Activated naive CD4-positive, alpha-beta T cell treated with anti-CD3 and anti-CD28 coated beads for 36 hours (primary cell): ENCODE results near the gene PCSK5. TPM values are rescaled to one million over a fixed set of nuclear protein-coding genes. Genes with fewer than 3 reads are reported as not detected.
A peak's percentile ranks its signal among the peaks of the same experiment; 100 is the strongest.

Source experiments
- CTCF ChIA-PET: fragments of 350-600 bp; sonication (Branson Sonifier 250); formaldehyde crosslinking; loops from one replicate; lab custom pipeline; 2021; ENCODE audit warnings: antibody characterized with exemption; lab: Charles Lee
- DNase-seq: peaks from one replicate; pipeline ENCODE4 v3.0.0-alpha.2; 2020
- H3K27ac Mint-ChIP-seq: one replicate; pipeline ENCODE4 v1.8.0; 2021; ENCODE audit warnings: mild to moderate bottlenecking, mixed read lengths
- H3K27me3 Mint-ChIP-seq: one replicate; pipeline ENCODE4 v1.8.0; 2021; ENCODE audit warnings: low read depth, mixed read lengths
- H3K36me3 Mint-ChIP-seq: one replicate; pipeline ENCODE4 v1.8.0; 2021; ENCODE audit warnings: low read depth, mixed read lengths
- H3K4me1 Mint-ChIP-seq: one replicate; pipeline ENCODE4 v1.8.0; 2021; ENCODE audit warnings: low read depth, mixed read lengths
- H3K4me3 Mint-ChIP-seq: one replicate; pipeline ENCODE4 v1.8.0; 2021; ENCODE audit warnings: mild to moderate bottlenecking, moderate library complexity, mixed read lengths
- H3K9me3 Mint-ChIP-seq: one replicate; pipeline ENCODE4 v1.8.0; 2021; ENCODE audit warnings: mixed read lengths
- intact Hi-C: fragments of 100-400 bp; cut with micrococcal nuclease; formaldehyde crosslinking; loops from one replicate; pipeline ENCODE4 v1.15.1; 2023
- total RNA-seq, 2 experiments: library from RNA; stranded (reverse); gene quantifications; one replicate each; pipeline ENCODE4 v1.2.3, GENCODE V29; 2021

PCSK5 gene
- total RNA-seq, 2 experiments from 2014 or later, result 5.7 to 6.0 TPM

DNA sequence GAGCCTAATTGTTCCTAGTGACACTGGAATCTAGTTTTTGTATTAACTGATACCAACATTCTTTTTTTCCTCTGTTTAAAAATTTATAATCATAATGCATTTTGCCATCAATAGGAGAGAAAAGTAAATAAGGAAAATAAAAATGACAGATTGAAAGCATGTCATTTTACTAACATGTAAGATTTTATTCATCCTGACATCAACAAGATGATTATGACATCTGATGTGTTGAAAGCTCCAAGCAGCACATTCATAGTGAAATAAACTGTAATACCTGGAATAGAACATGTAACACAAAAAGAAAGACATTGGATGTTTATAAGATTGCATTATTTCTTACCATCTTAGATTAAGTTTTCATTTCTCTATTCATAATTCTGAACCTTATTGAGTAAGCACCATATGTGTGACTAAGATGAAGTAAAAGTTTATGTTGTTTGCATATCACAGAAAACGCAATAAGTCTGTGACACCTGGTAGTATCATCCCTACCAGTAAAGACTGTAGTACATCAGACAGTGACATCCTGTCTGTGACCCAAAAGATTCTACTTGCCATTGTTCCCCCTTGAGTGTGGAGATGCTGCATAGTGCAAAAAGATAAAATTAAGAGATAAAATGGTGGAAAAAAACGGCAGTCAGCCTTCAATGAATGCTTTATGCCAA lies 225.6 kb downstream of the PCSK5 start:
- no peak overlapping the region for H3K4me3 Mint-ChIP-seq
- CTCF ChIA-PET, result no interaction called here
- intact Hi-C loops, result loop anchor here (1.0 to 2.0 kb wide), 5 partner anchors 65 to 225 kb away; partner anchors contain the start of gene PCSK5

GRCh38 chr9:76116913-76117312 lies 226.4 kb downstream of the PCSK5 start:
- DNase-seq, result peak; percentile 53
- H3K4me1 Mint-ChIP-seq, result peaks cover 24% of the 10 kb centered on the region
- peak overlapping the region; percentile 70 for H3K27ac Mint-ChIP-seq
- H3K27me3 Mint-ChIP-seq, result no peaks in the 10 kb centered on the region
- no peaks in the 10 kb centered on the region for H3K9me3 Mint-ChIP-seq
- CTCF ChIA-PET, result no interaction called here
- H3K36me3 Mint-ChIP-seq, result peaks cover 13% of the 10 kb centered on the region
- no peak overlapping the region for H3K4me3 Mint-ChIP-seq
- intact Hi-C loops, result loop anchor here (1.0 to 2.0 kb wide), 5 partner anchors 64 to 226 kb away; partner anchors contain the start of gene PCSK5

More for the DNA sequence above, 225.6 kb downstream of the PCSK5 start:
- H3K27ac Mint-ChIP-seq, result peak overlapping the region; percentile 70
- no peaks in the 10 kb centered on the region for H3K27me3 Mint-ChIP-seq
- peaks cover 25% of the 10 kb centered on the region for H3K4me1 Mint-ChIP-seq
- peak; percentile 6 for DNase-seq
- H3K36me3 Mint-ChIP-seq, result peaks cover 10% of the 10 kb centered on the region
- H3K9me3 Mint-ChIP-seq, result no peaks in the 10 kb centered on the region

- intact Hi-C loops, result no loop called here
- CTCF ChIA-PET, result no interaction called here
These were observed 237.2 kb downstream of the PCSK5 start for GRCh38 chr9:76127637-76128036.

GRCh38 chr9:76135902-76136301 lies 245.4 kb downstream of the PCSK5 start:
- peaks cover 9% of the 10 kb centered on the region for H3K4me1 Mint-ChIP-seq
- CTCF ChIA-PET, result interaction anchor here (0.7 kb wide), 1 partner anchor 97 kb away, joined by 3 read pairs; no protein-coding TSS in a partner anchor
- H3K4me3 Mint-ChIP-seq, result no peak overlapping the region
- intact Hi-C loops, result no loop called here
- H3K36me3 Mint-ChIP-seq, result peaks cover 11% of the 10 kb centered on the region
- no peaks in the 10 kb centered on the region for H3K27me3 Mint-ChIP-seq
- H3K27ac Mint-ChIP-seq, result no peak overlapping the region
- no peaks in the 10 kb centered on the region for H3K9me3 Mint-ChIP-seq
- DNase-seq, result no peak

More at GRCh38 chr9:76127637-76128036, 237.2 kb downstream of the PCSK5 start:
- Mint-ChIP-seq H3K4me1 (no peaks in the 10 kb centered on the region), H3K27ac (no peak overlapping the region), H3K9me3 (no peaks in the 10 kb centered on the region), H3K36me3 (peaks cover 9% of the 10 kb centered on the region), H3K27me3 (no peaks in the 10 kb centered on the region), H3K4me3 (no peak overlapping the region)
- DNase-seq, result no peak

DNA sequence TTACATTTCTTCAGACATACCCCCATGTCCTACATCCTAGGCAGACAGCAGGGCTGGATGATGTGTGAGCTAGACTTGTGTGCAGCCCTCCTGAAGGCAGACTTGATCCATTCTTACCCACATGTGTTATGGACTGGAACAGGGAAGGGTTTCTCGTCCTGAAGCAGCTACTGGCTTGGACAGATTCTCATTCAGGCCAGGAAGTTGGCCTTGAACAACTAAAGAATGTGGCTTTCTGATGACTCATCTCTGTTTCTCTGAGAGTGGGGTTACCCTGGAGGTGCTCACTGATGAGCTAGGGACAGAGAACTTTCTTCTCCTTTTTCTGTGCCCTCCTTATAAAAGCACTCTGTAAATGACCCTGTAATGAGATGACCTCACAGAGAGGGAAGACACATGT lies 246.5 kb downstream of the PCSK5 start:
- Mint-ChIP-seq H3K4me3 (no peak overlapping the region), H3K9me3 (no peaks in the 10 kb centered on the region), H3K4me1 (peaks cover 9% of the 10 kb centered on the region), H3K36me3 (peaks cover 11% of the 10 kb centered on the region), H3K27me3 (no peaks in the 10 kb centered on the region), H3K27ac (no peak overlapping the region)
- no peak for DNase-seq
- CTCF ChIA-PET, result no interaction called here
- intact Hi-C loops, result no loop called here

GRCh38 chr9:76137931-76138330 lies 247.5 kb downstream of the PCSK5 start:
- Mint-ChIP-seq H3K27ac (no peak overlapping the region), H3K9me3 (no peaks in the 10 kb centered on the region), H3K4me3 (no peak overlapping the region), H3K27me3 (no peaks in the 10 kb centered on the region), H3K4me1 (peaks cover 9% of the 10 kb centered on the region), H3K36me3 (peaks cover 11% of the 10 kb centered on the region)
- intact Hi-C loops, result no loop called here
- CTCF ChIA-PET, result no interaction called here
- DNase-seq, result no peak

DNA sequence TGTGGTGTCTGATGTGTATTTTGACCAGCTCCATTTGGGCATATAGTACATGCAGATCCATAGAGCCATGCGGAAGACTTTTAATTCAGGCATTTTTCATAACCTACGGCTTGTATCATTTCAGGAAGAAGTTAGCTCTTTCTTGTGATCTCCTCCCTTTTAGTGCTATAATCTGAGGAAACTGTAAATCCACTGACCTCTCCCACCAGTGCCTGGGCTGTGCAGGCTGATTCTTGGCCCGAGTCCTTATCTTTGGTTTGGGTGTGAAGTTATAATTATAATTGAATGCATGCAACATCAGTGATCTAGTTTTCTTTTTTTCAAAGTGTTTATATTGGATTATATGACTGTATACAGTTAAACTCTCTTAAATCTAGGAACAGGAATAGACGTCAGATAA lies 247.9 kb downstream of the PCSK5 start:
- H3K4me1 Mint-ChIP-seq, result peaks cover 9% of the 10 kb centered on the region
- intact Hi-C loops, result no loop called here
- H3K36me3 Mint-ChIP-seq, result peaks cover 10% of the 10 kb centered on the region
- no peak overlapping the region for H3K4me3 Mint-ChIP-seq
- H3K27ac Mint-ChIP-seq, result no peak overlapping the region
- H3K9me3 Mint-ChIP-seq, result no peaks in the 10 kb centered on the region
- DNase-seq, result no peak
- CTCF ChIA-PET, result no interaction called here
- H3K27me3 Mint-ChIP-seq, result no peaks in the 10 kb centered on the region

DNA sequence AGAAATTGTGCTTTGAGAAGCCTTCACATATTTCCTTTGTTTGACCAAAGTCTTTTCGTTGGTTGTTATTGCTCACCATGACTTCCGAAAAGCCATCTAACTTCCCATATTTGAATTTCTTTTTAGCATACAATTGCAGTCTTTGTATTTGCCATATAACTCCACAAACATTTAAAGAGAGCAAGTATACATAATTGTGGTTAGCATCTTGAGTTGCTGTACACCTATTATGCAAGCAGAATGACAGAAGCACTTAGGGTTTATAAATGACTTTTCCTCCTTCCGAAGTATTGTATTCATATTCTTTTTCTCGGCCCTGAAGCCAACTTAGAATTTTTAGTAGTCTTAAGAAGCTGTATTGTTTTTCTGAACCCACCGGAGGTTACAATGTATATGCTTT lies 253.4 kb downstream of the PCSK5 start:
- H3K4me1 Mint-ChIP-seq, result no peaks in the 10 kb centered on the region
- H3K36me3 Mint-ChIP-seq, result no peaks in the 10 kb centered on the region
- H3K9me3 Mint-ChIP-seq, result no peaks in the 10 kb centered on the region
- no peak overlapping the region for H3K4me3 Mint-ChIP-seq
- no peaks in the 10 kb centered on the region for H3K27me3 Mint-ChIP-seq
- no peak overlapping the region for H3K27ac Mint-ChIP-seq
- DNase-seq, result no peak
- intact Hi-C loops, result no loop called here
- CTCF ChIA-PET, result interaction anchor here (0.6 kb wide), 1 partner anchor 342 kb away, joined by 3 read pairs; no protein-coding TSS in a partner anchor

- CTCF ChIA-PET, result no interaction called here
These were observed 259.5 kb downstream of the PCSK5 start for GRCh38 chr9:76150013-76150412.

DNA sequence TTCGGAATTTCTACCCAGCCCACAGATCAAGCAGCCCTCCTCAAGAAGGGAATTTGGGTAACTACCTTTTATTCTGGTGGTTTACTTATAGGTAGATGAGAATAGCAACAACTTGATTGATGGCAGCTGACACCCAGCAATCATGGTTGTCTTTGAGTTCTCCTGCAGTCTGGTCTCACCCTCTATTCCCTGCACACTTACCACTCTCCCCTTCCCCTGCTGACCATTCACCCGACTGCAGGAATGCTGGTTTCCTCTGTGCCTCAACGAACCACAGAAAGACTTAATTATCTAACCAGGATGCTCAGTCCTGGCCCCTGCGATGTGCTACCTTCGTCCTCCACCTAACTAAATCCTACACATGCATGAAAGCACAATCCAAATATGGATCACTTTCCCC lies 260.8 kb downstream of the PCSK5 start:
- no peak for DNase-seq
- CTCF ChIA-PET, result no interaction called here
- intact Hi-C loops, result no loop called here
- no peaks in the 10 kb centered on the region for H3K9me3 Mint-ChIP-seq
- H3K27me3 Mint-ChIP-seq, result no peaks in the 10 kb centered on the region
- no peak overlapping the region for H3K27ac Mint-ChIP-seq
- peaks cover 1% of the 10 kb centered on the region for H3K36me3 Mint-ChIP-seq
- H3K4me3 Mint-ChIP-seq, result no peak overlapping the region
- no peaks in the 10 kb centered on the region for H3K4me1 Mint-ChIP-seq

More at GRCh38 chr9:76150013-76150412, 259.5 kb downstream of the PCSK5 start:
- Mint-ChIP-seq H3K4me3 (no peak overlapping the region), H3K27ac (no peak overlapping the region), H3K27me3 (no peaks in the 10 kb centered on the region), H3K36me3 (no peaks in the 10 kb centered on the region), H3K4me1 (no peaks in the 10 kb centered on the region), H3K9me3 (no peaks in the 10 kb centered on the region)
- intact Hi-C loops, result no loop called here
- DNase-seq, result no peak

DNA sequence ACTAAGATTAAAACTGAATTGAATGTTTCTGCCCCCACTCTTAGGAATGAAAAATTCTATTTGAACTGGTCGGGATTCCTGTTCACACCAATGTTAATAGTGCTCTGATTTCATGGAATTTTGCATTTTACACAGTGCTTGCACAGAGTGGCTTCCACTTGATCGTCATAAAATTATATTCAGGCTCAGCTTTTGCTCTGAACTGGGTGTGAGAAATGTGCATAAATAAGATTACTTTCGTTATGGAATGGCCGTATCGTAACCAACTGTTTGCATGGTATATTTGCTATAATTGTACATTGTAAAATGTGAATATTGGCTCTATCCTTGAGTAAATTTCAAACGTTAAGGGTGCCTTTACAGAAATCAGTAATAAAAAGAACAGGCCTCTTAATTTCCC lies 262.9 kb downstream of the PCSK5 start:
- no peaks in the 10 kb centered on the region for H3K4me1 Mint-ChIP-seq
- no peak overlapping the region for H3K4me3 Mint-ChIP-seq
- intact Hi-C loops, result no loop called here
- H3K27ac Mint-ChIP-seq, result no peak overlapping the region
- H3K36me3 Mint-ChIP-seq, result peaks cover 10% of the 10 kb centered on the region
- no peaks in the 10 kb centered on the region for H3K27me3 Mint-ChIP-seq
- no peak for DNase-seq
- CTCF ChIA-PET, result no interaction called here
- no peaks in the 10 kb centered on the region for H3K9me3 Mint-ChIP-seq

- CTCF ChIA-PET, result no interaction called here
- no peaks in the 10 kb centered on the region for H3K9me3 Mint-ChIP-seq
- no peak for DNase-seq
- no peak overlapping the region for H3K4me3 Mint-ChIP-seq
- H3K27me3 Mint-ChIP-seq, result no peaks in the 10 kb centered on the region
- intact Hi-C loops, result no loop called here
- no peaks in the 10 kb centered on the region for H3K4me1 Mint-ChIP-seq
- H3K27ac Mint-ChIP-seq, result no peak overlapping the region
- H3K36me3 Mint-ChIP-seq, result peaks cover 14% of the 10 kb centered on the region
These were observed 263.6 kb downstream of the PCSK5 start for GRCh38 chr9:76153902-76154629.

DNA sequence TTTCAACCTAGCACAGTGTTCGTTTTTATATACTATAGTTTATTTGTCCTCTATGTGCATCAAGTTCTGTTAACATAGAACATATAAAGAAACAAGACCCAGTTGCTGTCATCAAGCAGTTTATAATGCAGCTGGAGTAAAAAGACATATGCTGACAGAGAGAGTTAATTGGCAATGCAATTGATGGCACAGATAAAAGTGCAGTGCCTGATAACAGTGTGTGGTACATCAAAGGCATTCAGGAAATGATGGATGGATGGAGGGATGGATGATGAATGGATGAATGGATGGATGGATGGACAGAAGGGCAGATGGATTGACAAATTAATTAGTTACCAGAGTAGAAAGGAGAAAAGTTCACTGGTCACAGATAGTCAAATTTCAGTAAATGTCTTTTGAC lies 264.9 kb downstream of the PCSK5 start:
- H3K27ac Mint-ChIP-seq, result no peak overlapping the region
- no peak overlapping the region for H3K4me3 Mint-ChIP-seq
- CTCF ChIA-PET, result no interaction called here
- no peaks in the 10 kb centered on the region for H3K27me3 Mint-ChIP-seq
- DNase-seq, result no peak
- H3K4me1 Mint-ChIP-seq, result no peaks in the 10 kb centered on the region
- H3K36me3 Mint-ChIP-seq, result peaks cover 22% of the 10 kb centered on the region
- H3K9me3 Mint-ChIP-seq, result no peaks in the 10 kb centered on the region
- intact Hi-C loops, result no loop called here
